HepG2 (cell line): Measurements from ENCODE around the gene DUS1L. TPM values are rescaled to one million over a fixed set of nuclear protein-coding genes. Genes with fewer than 3 reads are reported as not detected.

Experiments
- ARNTL ChIP-seq: sonication (generic); formaldehyde crosslinking; IDR thresholded peaks from 2 replicates; pipeline ENCODE4 v1.4.0; 2020; ENCODE audit warnings: mild to moderate bottlenecking, missing genetic modification reagents
- ELF3 ChIP-seq: IDR thresholded peaks from 2 replicates; pipeline ENCODE4 v1.6.1; 2016; ENCODE audit warnings: missing genetic modification reagents, missing compliant biosample characterization
- FOXP1 ChIP-seq, 2 experiments: fragments of 450-650 bp in 1 of 2; IDR thresholded peaks; 2 replicates each; pipeline ENCODE4 v1.6.1; 2017 to 2018; ENCODE audit warnings: antibody characterized with exemption in 1 of 2
- GFI1 ChIP-seq: sonication (generic); formaldehyde crosslinking; IDR thresholded peaks from 2 replicates; pipeline ENCODE4 v1.5.0; 2020; ENCODE audit warnings: missing genetic modification reagents, mild to moderate bottlenecking, borderline replicate concordance
- GPBP1L1 ChIP-seq: sonication (generic); formaldehyde crosslinking; IDR thresholded peaks from 2 replicates; pipeline ENCODE4 v1.5.0; 2020; ENCODE audit warnings: mild to moderate bottlenecking, missing genetic modification reagents
- HES4 ChIP-seq: sonication (generic); formaldehyde crosslinking; IDR thresholded peaks from 2 replicates; pipeline ENCODE4 v1.9.0; 2021; ENCODE audit warnings: mild to moderate bottlenecking, missing genetic modification reagents, borderline replicate concordance
- HNF1B ChIP-seq: sonication (generic); formaldehyde crosslinking; IDR thresholded peaks from 2 replicates; pipeline ENCODE4 v1.5.1; 2020; ENCODE audit warnings: mild to moderate bottlenecking, moderate library complexity, missing genetic modification reagents
- MED8 ChIP-seq: sonication (generic); formaldehyde crosslinking; IDR thresholded peaks from 2 replicates; pipeline ENCODE4 v1.8.1; 2023; ENCODE audit warnings: mild to moderate bottlenecking, missing genetic modification reagents; ENCODE audit not compliant: insufficient replicate concordance
- NRL ChIP-seq: sonication (generic); formaldehyde crosslinking; IDR thresholded peaks from 2 replicates; pipeline ENCODE4 v1.5.0; 2020; ENCODE audit warnings: missing genetic modification reagents, mild to moderate bottlenecking, moderate library complexity, borderline replicate concordance
- PHF21A ChIP-seq: sonication (generic); formaldehyde crosslinking; IDR thresholded peaks from 2 replicates; pipeline ENCODE4 v1.5.0; 2020; ENCODE audit warnings: mild to moderate bottlenecking, missing genetic modification reagents
- REST ChIP-seq, 2 experiments: IDR thresholded peaks; 2 replicates each; pipeline ENCODE4 v1.6.1; 2011 to 2012; ENCODE audit warnings: low read length in 2 of 2, borderline replicate concordance in 1 of 2, low read depth in 1 of 2, mild to moderate bottlenecking in 1 of 2, moderate library complexity in 1 of 2
- SP1 ChIP-seq, 2 experiments: fragments of 450-650 bp in 1 of 2; sonication (generic) in 1 of 2; formaldehyde crosslinking in 1 of 2; IDR thresholded peaks; 2 replicates each; pipeline versions ENCODE4 v1.4.0 to v1.6.1; 2016 to 2020; ENCODE audit warnings: missing genetic modification reagents in 1 of 2
- ZFP91 ChIP-seq: sonication (generic); formaldehyde crosslinking; IDR thresholded peaks from 2 replicates; pipeline ENCODE4 v1.9.0; 2022; ENCODE audit warnings: missing genetic modification reagents, mild to moderate bottlenecking, borderline replicate concordance
- ZNF18 ChIP-seq: sonication (generic); formaldehyde crosslinking; IDR thresholded peaks from 2 replicates; pipeline ENCODE4 v1.8.0; 2022; ENCODE audit warnings: mild to moderate bottlenecking, missing genetic modification reagents; ENCODE audit not compliant: insufficient replicate concordance
- ZNF230 ChIP-seq: sonication (generic); formaldehyde crosslinking; IDR thresholded peaks from 2 replicates; pipeline ENCODE4 v1.4.0; 2020; ENCODE audit warnings: mild to moderate bottlenecking, missing genetic modification reagents
- ZNF251 ChIP-seq: sonication (generic); formaldehyde crosslinking; IDR thresholded peaks from 2 replicates; pipeline ENCODE4 v1.9.0; 2021; ENCODE audit warnings: mild to moderate bottlenecking, missing genetic modification reagents
- ZNF260 ChIP-seq: sonication (generic); formaldehyde crosslinking; IDR thresholded peaks from 2 replicates; pipeline ENCODE4 v1.4.0; 2020; ENCODE audit warnings: missing genetic modification reagents, low read depth, mild to moderate bottlenecking, borderline replicate concordance
- ZNF577 ChIP-seq: sonication (generic); formaldehyde crosslinking; IDR thresholded peaks from 2 replicates; pipeline ENCODE4 v1.4.0; 2020; ENCODE audit warnings: mild to moderate bottlenecking, low read depth, missing genetic modification reagents, borderline replicate concordance
- ZSCAN21 ChIP-seq: sonication (generic); formaldehyde crosslinking; IDR thresholded peaks from 2 replicates; pipeline ENCODE4 v1.8.0; 2022; ENCODE audit warnings: mild to moderate bottlenecking, missing genetic modification reagents, moderate library complexity, borderline replicate concordance
- polyA plus RNA-seq, 8 experiments: library from polyadenylated mRNA; depleted of rRNA in 3 of 8; stranded (reverse) in 7 of 8; unstranded in 1 of 8; fragments of >200 nt; fragmentation: Illumina TruSeq in 4 of 8; extraction: Trizol in 4 of 8; gene quantifications; 2 replicates each; pipeline versions ENCODE4 v1.2.1 to v1.2.3, GENCODE V29; 2011 to 2016; ENCODE audit warnings: low read depth in 4 of 8, missing spikeins in 1 of 8, mixed read lengths in 1 of 8; ENCODE audit not compliant: insufficient read depth in 1 of 8
- total RNA-seq, 5 experiments: library from RNA; depleted of rRNA; stranded (reverse); fragments of >200 nt; fragmentation: Illumina TruSeq; extraction: Trizol; gene quantifications; 2 replicates each; pipeline ENCODE4 v1.2.3, GENCODE V29; 2016; ENCODE audit warnings: low read depth in 1 of 5

The DUS1L gene
- total and polyA plus RNA-seq, 2 of the 13 experiments (the other 11 are each of a cell fraction or from before 2014, with no cell fraction given), result 81.0 to 109 TPM

GRCh38 chr17:82022981-82023446 lies 42.6 kb downstream of the DUS1L start, which contains the start of gene LRRC45 (continued):
- TF ChIP-seq ZNF260 (no peak), ZSCAN21 (no peak), ZFP91 (0 out of 2 replicates have a peak, but pooled peaks have one; percentile 5), MED8 (CRISPR knock-in tag) (no peak), ZNF18 (no peak), NRL (CRISPR knock-in tag) (no peak), FOXP1 (IDR thresholded peaks at IDR 0.05) (no peak), FOXP1 (CRISPR knock-in tag; IDR thresholded peaks at IDR 0.05) (no peak; the same call in 1 of the 2 replicates), ZNF251 (CRISPR knock-in tag) (no peak), ARNTL (CRISPR knock-in tag) (no peak), PHF21A (CRISPR knock-in tag) (no peak; the same call in 1 of the 2 replicates), SP1 (IDR thresholded peaks at IDR 0.05) (peak; percentile 95), SP1 (CRISPR knock-in tag; IDR thresholded peaks at IDR 0.05) (peak; percentile 98), GFI1 (CRISPR knock-in tag) (no peak), GPBP1L1 (no peak), ZNF230 (CRISPR knock-in tag) (no peak), ELF3 (peak; percentile 60; the same call in 1 of the 2 replicates), REST (IDR thresholded peaks at IDR 0.05; ENCODE audit: borderline replicate concordance in 1 of 2, low read depth in 1 of 2, low read length in 2 of 2) (no peak), HNF1B (CRISPR knock-in tag) (0 out of 2 replicates have a peak, but pooled peaks have one; percentile 22), HES4 (CRISPR knock-in tag) (no peak), ZNF577 (CRISPR knock-in tag) (no peak)
